22Rv1 (cell line): Measurements from ENCODE around the gene SH3D19.

ENCODE experiments used
- CTCF ChIP-seq: fragments of 450-650 bp; IDR thresholded peaks from 2 replicates; pipeline ENCODE4 v1.5.1; 2017; ENCODE audit warnings: mild to moderate bottlenecking
- ZFX ChIP-seq: fragments of 450-650 bp; IDR thresholded peaks from 2 replicates; pipeline ENCODE4 v1.6.1; 2017; ENCODE audit warnings: antibody characterized with exemption, borderline replicate concordance

- no peak for TF ChIP-seq CTCF
- no peak for TF ChIP-seq ZFX
These were observed 83.1 kb downstream of the SH3D19 start for GRCh38 chr4:151242305-151242704.
